ENCODE measurements around the gene ZBTB16.
A peak's percentile ranks its signal among the peaks of the same experiment; 100 is the strongest.

The ZBTB16 gene

GRCh38 chr11:114187173-114187572 is 127.7 kb downstream of the ZBTB16 start:
- no peak for DNase-seq (ENCODE audit: low spot score)

GRCh38 chr11:114188851-114189570 is 129.5 kb downstream of the ZBTB16 start:
- no peak for DNase-seq (ENCODE audit: low spot score)

- DNase-seq (ENCODE audit: low spot score) = no peak
These were observed 131.1 kb downstream of the ZBTB16 start for GRCh38 chr11:114190630-114191029.

- no peak for DNase-seq (ENCODE audit: low spot score)
These were observed 132.4 kb downstream of the ZBTB16 start for GRCh38 chr11:114191893-114192292.

GRCh38 chr11:114192841-114193389 is 133.4 kb downstream of the ZBTB16 start:
- DNase-seq (ENCODE audit: low spot score) = no peak

GRCh38 chr11:114193730-114194679 is 134.5 kb downstream of the ZBTB16 start:
- no peak for DNase-seq (ENCODE audit: low spot score)

GRCh38 chr11:114194702-114195101 is 135.2 kb downstream of the ZBTB16 start:
- no peak for DNase-seq (ENCODE audit: low spot score)

- no peak for DNase-seq (ENCODE audit: low spot score)
These were observed 135.6 kb downstream of the ZBTB16 start for GRCh38 chr11:114195151-114195550.

- DNase-seq (ENCODE audit: low spot score) = no peak
These were observed 136.6 kb downstream of the ZBTB16 start for GRCh38 chr11:114195981-114196731.

GRCh38 chr11:114196997-114197703 is 137.6 kb downstream of the ZBTB16 start:
- DNase-seq (ENCODE audit: low spot score) = peak; percentile 25

- DNase-seq (ENCODE audit: low spot score) = no peak
These were observed 138.4 kb downstream of the ZBTB16 start for GRCh38 chr11:114197799-114198500.

GRCh38 chr11:114199051-114199450 is 139.5 kb downstream of the ZBTB16 start:
- no peak for DNase-seq (ENCODE audit: low spot score)

- DNase-seq (ENCODE audit: low spot score) = no peak
These were observed 141.0 kb downstream of the ZBTB16 start for GRCh38 chr11:114200351-114201133.

GRCh38 chr11:114201219-114201618 is 141.7 kb downstream of the ZBTB16 start:
- DNase-seq (ENCODE audit: low spot score) = no peak

GRCh38 chr11:114202011-114202609 is 142.6 kb downstream of the ZBTB16 start:
- DNase-seq (ENCODE audit: low spot score) = no peak

GRCh38 chr11:114207096-114207495 is 147.6 kb downstream of the ZBTB16 start:
- no peak for DNase-seq (ENCODE audit: low spot score)

GRCh38 chr11:114208377-114208776 is 148.9 kb downstream of the ZBTB16 start:
- no peak for DNase-seq (ENCODE audit: low spot score)

- no peak for DNase-seq (ENCODE audit: low spot score)
These were observed 149.8 kb downstream of the ZBTB16 start for GRCh38 chr11:114209343-114209742.

- DNase-seq (ENCODE audit: low spot score) = no peak
These were observed 150.4 kb downstream of the ZBTB16 start for GRCh38 chr11:114209904-114210303.
